ENCODE data around the gene SEMA5A.
"Not testable (repeated sequence)": the region's sequence is repeated elsewhere in the genome, so short reads cannot be mapped to it uniquely, and the experiment has no call there.

SEMA5A gene

GRCh38 chr5:9353048-9353447 lies 192.8 kb downstream of the SEMA5A start:
- H3K79me1 ChIP-seq (ENCODE audit: low read depth, low read length); H2AK5ac ChIP-seq (ENCODE audit: low read depth, low read length); H2BK12ac ChIP-seq (ENCODE audit: low read length); H4K91ac ChIP-seq (ENCODE audit: low read depth, low read length, poor library complexity); H3K27me3 ChIP-seq (ENCODE audit: control insufficient read depth in 3 of 3, insufficient read depth in 3 of 3, low read depth in 1 of 3, low read length in 3 of 3); H2BK120ac ChIP-seq (ENCODE audit: low read depth, low read length); H3K18ac ChIP-seq (ENCODE audit: low read length); H3K9ac ChIP-seq (ENCODE audit: low read depth, low read length, poor library complexity); H3K36me3 ChIP-seq (replicated peaks in 1 of 2; ENCODE audit: control insufficient read depth in 2 of 2, insufficient read depth in 2 of 2, low read length in 2 of 2); H3K23ac ChIP-seq (ENCODE audit: low read depth, low read length, poor library complexity); DNase-seq (ENCODE audit: low spot score); H3K4me3 ChIP-seq (ENCODE audit: low read length in 2 of 2); H3K4ac ChIP-seq (ENCODE audit: low read length); H3K9me3 ChIP-seq (replicated peaks in 1 of 2; ENCODE audit: control insufficient read depth in 2 of 2, insufficient read depth in 1 of 2, low read depth in 1 of 2, low read length in 2 of 2); H3K4me1 ChIP-seq (ENCODE audit: control insufficient read depth in 2 of 2, insufficient read depth in 1 of 2, low read depth in 1 of 2, low read length in 2 of 2); H2AFZ ChIP-seq (ENCODE audit: low read length); H2BK5ac ChIP-seq (ENCODE audit: low read length); H4K8ac ChIP-seq (ENCODE audit: low read depth, low read length); H3K27ac ChIP-seq (replicated peaks; ENCODE audit: low read length); H3K4me2 ChIP-seq (ENCODE audit: insufficient read depth, low read length, poor library complexity, severe bottlenecking); H2BK15ac ChIP-seq (ENCODE audit: low read length); H3K14ac ChIP-seq (ENCODE audit: low read length): not testable (repeated sequence)

GRCh38 chr5:9351546-9351945 lies 194.3 kb downstream of the SEMA5A start:
- Histone ChIP-seq H3K79me1 (ENCODE audit: low read depth, low read length) (no peaks in the 10 kb centered on the region), H3K27ac (replicated peaks; ENCODE audit: low read length) (no peak overlapping the region), H3K4me2 (ENCODE audit: insufficient read depth, low read length, poor library complexity, severe bottlenecking) (no peak overlapping the region), H2BK15ac (ENCODE audit: low read length) (no peak overlapping the region), H3K27me3 (ENCODE audit: control insufficient read depth in 3 of 3, insufficient read depth in 3 of 3, low read depth in 1 of 3, low read length in 3 of 3) (no peaks in the 10 kb centered on the region), H3K18ac (ENCODE audit: low read length) (no peak overlapping the region), H3K9me3 (replicated peaks in 1 of 2; ENCODE audit: control insufficient read depth in 2 of 2, insufficient read depth in 1 of 2, low read depth in 1 of 2, low read length in 2 of 2) (no peaks in the 10 kb centered on the region), H2BK5ac (ENCODE audit: low read length) (no peak overlapping the region), H2AFZ (ENCODE audit: low read length) (no peak overlapping the region), H4K8ac (ENCODE audit: low read depth, low read length) (no peak overlapping the region), H3K14ac (ENCODE audit: low read length) (no peak overlapping the region), H2BK120ac (ENCODE audit: low read depth, low read length) (no peak overlapping the region), H4K91ac (ENCODE audit: low read depth, low read length, poor library complexity) (no peak overlapping the region), H2BK12ac (ENCODE audit: low read length) (no peak overlapping the region), H2AK5ac (ENCODE audit: low read depth, low read length) (no peak overlapping the region), H3K36me3 (replicated peaks in 1 of 2; ENCODE audit: control insufficient read depth in 2 of 2, insufficient read depth in 2 of 2, low read length in 2 of 2) (no peaks in the 10 kb centered on the region), H3K4me3 (ENCODE audit: low read length in 2 of 2) (no peak overlapping the region), H3K23ac (ENCODE audit: low read depth, low read length, poor library complexity) (no peak overlapping the region), H3K9ac (ENCODE audit: low read depth, low read length, poor library complexity) (no peak overlapping the region), H3K4ac (ENCODE audit: low read length) (no peak overlapping the region), H3K4me1 (ENCODE audit: control insufficient read depth in 2 of 2, insufficient read depth in 1 of 2, low read depth in 1 of 2, low read length in 2 of 2) (peaks cover 0 to 5% of the 10 kb centered on the region in 2 donors)
- DNase-seq (ENCODE audit: low spot score) = no peak
- WGBS, 2 donors (ENCODE audit: extremely low coverage in 2 of 2, insufficient read length in 2 of 2, insufficient replicate concordance in 1 of 2) = no CpG with 5 or more reads among the region's 2 CpGs

GRCh38 chr5:9350301-9350797 lies 195.5 kb downstream of the SEMA5A start:
- Histone ChIP-seq H3K4me2 (ENCODE audit: insufficient read depth, low read length, poor library complexity, severe bottlenecking) (no peak overlapping the region), H3K4me1 (ENCODE audit: control insufficient read depth in 2 of 2, insufficient read depth in 1 of 2, low read depth in 1 of 2, low read length in 2 of 2) (no peaks in the 10 kb centered on the region), H2BK15ac (ENCODE audit: low read length) (no peak overlapping the region), H3K23ac (ENCODE audit: low read depth, low read length, poor library complexity) (no peak overlapping the region), H4K8ac (ENCODE audit: low read depth, low read length) (no peak overlapping the region), H2BK120ac (ENCODE audit: low read depth, low read length) (no peak overlapping the region), H4K91ac (ENCODE audit: low read depth, low read length, poor library complexity) (no peak overlapping the region), H3K4me3 (ENCODE audit: low read length in 2 of 2) (no peak overlapping the region), H3K4ac (ENCODE audit: low read length) (no peak overlapping the region), H2BK5ac (ENCODE audit: low read length) (no peak overlapping the region), H2AK5ac (ENCODE audit: low read depth, low read length) (no peak overlapping the region), H3K18ac (ENCODE audit: low read length) (no peak overlapping the region), H3K79me1 (ENCODE audit: low read depth, low read length) (peaks cover 2% of the 10 kb centered on the region), H3K36me3 (replicated peaks in 1 of 2; ENCODE audit: control insufficient read depth in 2 of 2, insufficient read depth in 2 of 2, low read length in 2 of 2) (peaks cover 0 to 4% of the 10 kb centered on the region in 2 donors), H2BK12ac (ENCODE audit: low read length) (no peak overlapping the region), H2AFZ (ENCODE audit: low read length) (no peak overlapping the region), H3K9me3 (replicated peaks in 1 of 2; ENCODE audit: control insufficient read depth in 2 of 2, insufficient read depth in 1 of 2, low read depth in 1 of 2, low read length in 2 of 2) (peaks cover 0 to 5% of the 10 kb centered on the region in 2 donors), H3K9ac (ENCODE audit: low read depth, low read length, poor library complexity) (no peak overlapping the region), H3K27me3 (ENCODE audit: control insufficient read depth in 3 of 3, insufficient read depth in 3 of 3, low read depth in 1 of 3, low read length in 3 of 3) (no peaks in the 10 kb centered on the region), H3K14ac (ENCODE audit: low read length) (no peak overlapping the region), H3K27ac (replicated peaks; ENCODE audit: low read length) (no peak overlapping the region)
- DNase-seq (ENCODE audit: low spot score) = no peak
- WGBS, 2 donors (ENCODE audit: extremely low coverage in 2 of 2, insufficient read length in 2 of 2, insufficient replicate concordance in 1 of 2) = no CpG with 5 or more reads among the region's 4 CpGs

- H2BK15ac ChIP-seq (ENCODE audit: low read length) = no peak overlapping the region
- H3K9ac ChIP-seq (ENCODE audit: low read depth, low read length, poor library complexity) = no peak overlapping the region
- peaks cover 0 to 5% of the 10 kb centered on the region in 2 donors for H3K9me3 ChIP-seq (replicated peaks in 1 of 2; ENCODE audit: control insufficient read depth in 2 of 2, insufficient read depth in 1 of 2, low read depth in 1 of 2, low read length in 2 of 2)
- no peak overlapping the region for H2AK5ac ChIP-seq (ENCODE audit: low read depth, low read length)
- H3K4ac ChIP-seq (ENCODE audit: low read length) = no peak overlapping the region
- H3K36me3 ChIP-seq (replicated peaks in 1 of 2; ENCODE audit: control insufficient read depth in 2 of 2, insufficient read depth in 2 of 2, low read length in 2 of 2) = peaks cover 0 to 6% of the 10 kb centered on the region in 2 donors
- DNase-seq (ENCODE audit: low spot score) = no peak
- no peak overlapping the region for H3K27ac ChIP-seq (replicated peaks; ENCODE audit: low read length)
- peaks cover 2% of the 10 kb centered on the region for H3K79me1 ChIP-seq (ENCODE audit: low read depth, low read length)
- H2BK5ac ChIP-seq (ENCODE audit: low read length) = no peak overlapping the region
- no peak overlapping the region for H4K8ac ChIP-seq (ENCODE audit: low read depth, low read length)
- no peak overlapping the region for H3K4me2 ChIP-seq (ENCODE audit: insufficient read depth, low read length, poor library complexity, severe bottlenecking)
- H3K4me3 ChIP-seq (ENCODE audit: low read length in 2 of 2) = no peak overlapping the region
- no CpG with 5 or more reads among the region's 5 CpGs for WGBS, 2 donors (ENCODE audit: extremely low coverage in 2 of 2, insufficient read length in 2 of 2, insufficient replicate concordance in 1 of 2)
- H3K18ac ChIP-seq (ENCODE audit: low read length) = no peak overlapping the region
- H2BK120ac ChIP-seq (ENCODE audit: low read depth, low read length) = no peak overlapping the region
- no peak overlapping the region for H2BK12ac ChIP-seq (ENCODE audit: low read length)
- H3K4me1 ChIP-seq (ENCODE audit: control insufficient read depth in 2 of 2, insufficient read depth in 1 of 2, low read depth in 1 of 2, low read length in 2 of 2) = peaks cover 0 to 3% of the 10 kb centered on the region in 2 donors
- H3K14ac ChIP-seq (ENCODE audit: low read length) = no peak overlapping the region
- no peaks in the 10 kb centered on the region for H3K27me3 ChIP-seq (ENCODE audit: control insufficient read depth in 3 of 3, insufficient read depth in 3 of 3, low read depth in 1 of 3, low read length in 3 of 3)
- no peak overlapping the region for H2AFZ ChIP-seq (ENCODE audit: low read length)
- no peak overlapping the region for H3K23ac ChIP-seq (ENCODE audit: low read depth, low read length, poor library complexity)
- no peak overlapping the region for H4K91ac ChIP-seq (ENCODE audit: low read depth, low read length, poor library complexity)
Measured at GRCh38 chr5:9348401-9348996, 197.4 kb downstream of the SEMA5A start.
